Gastroesophageal sphincter (tissue), 3 donors: ENCODE measurements around the gene SUSD6.

ENCODE experiments used
- POLR2A ChIP-seq, 2 donors: fragments of 450-650 bp; IDR thresholded peaks; one replicate each; pipeline ENCODE4 v1.6.1; 2017; ENCODE audit warnings: antibody characterized with exemption in 2 of 2, mild to moderate bottlenecking in 2 of 2, moderate library complexity in 1 of 2
- TF ChIP-seq, protein P1 (sequence below), 4 experiments: fragments of 200-600 bp in 2 of 4; fragments of 450-650 bp in 2 of 4; sonication (generic) in 1 of 4; IDR thresholded peaks; one replicate each; pipeline ENCODE4 v1.5.1; 2017 to 2019; ENCODE audit warnings: antibody characterized with exemption in 4 of 4, mild to moderate bottlenecking in 2 of 4, moderate library complexity in 2 of 4

- TF ChIP-seq, protein P1, sequence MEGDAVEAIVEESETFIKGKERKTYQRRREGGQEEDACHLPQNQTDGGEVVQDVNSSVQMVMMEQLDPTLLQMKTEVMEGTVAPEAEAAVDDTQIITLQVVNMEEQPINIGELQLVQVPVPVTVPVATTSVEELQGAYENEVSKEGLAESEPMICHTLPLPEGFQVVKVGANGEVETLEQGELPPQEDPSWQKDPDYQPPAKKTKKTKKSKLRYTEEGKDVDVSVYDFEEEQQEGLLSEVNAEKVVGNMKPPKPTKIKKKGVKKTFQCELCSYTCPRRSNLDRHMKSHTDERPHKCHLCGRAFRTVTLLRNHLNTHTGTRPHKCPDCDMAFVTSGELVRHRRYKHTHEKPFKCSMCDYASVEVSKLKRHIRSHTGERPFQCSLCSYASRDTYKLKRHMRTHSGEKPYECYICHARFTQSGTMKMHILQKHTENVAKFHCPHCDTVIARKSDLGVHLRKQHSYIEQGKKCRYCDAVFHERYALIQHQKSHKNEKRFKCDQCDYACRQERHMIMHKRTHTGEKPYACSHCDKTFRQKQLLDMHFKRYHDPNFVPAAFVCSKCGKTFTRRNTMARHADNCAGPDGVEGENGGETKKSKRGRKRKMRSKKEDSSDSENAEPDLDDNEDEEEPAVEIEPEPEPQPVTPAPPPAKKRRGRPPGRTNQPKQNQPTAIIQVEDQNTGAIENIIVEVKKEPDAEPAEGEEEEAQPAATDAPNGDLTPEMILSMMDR (IDR thresholded peaks at IDR 0.05) = no peak
- no peak for TF ChIP-seq POLR2A (IDR thresholded peaks at IDR 0.05)
Measured at GRCh38 chr14:69667938-69668335, 56.5 kb downstream of the SUSD6 start.
